MM.1S (cell line): ENCODE results near the gene LIPG.

Experiments
- DNase-seq: peaks from one replicate; pipeline ENCODE4 v3.0.0-alpha.2; 2015
- H2AFZ ChIP-seq: fragments of 300-600 bp; sonication (generic); 2 replicates; pipeline ENCODE4 v1.6.0; 2016; ENCODE audit warnings: antibody characterized with exemption, low read length
- H3F3A ChIP-seq: fragments of 300-600 bp; sonication (generic); 2 replicates; pipeline ENCODE4 v1.6.1; 2016; ENCODE audit warnings: mild to moderate bottlenecking, antibody characterized with exemption, low read length, moderate library complexity, mixed read lengths; ENCODE audit not compliant: insufficient read depth
- H3K27ac ChIP-seq: fragments of 300-600 bp; sonication (generic); 2 replicates; pipeline ENCODE4 v1.5.1; 2016; ENCODE audit warnings: mild to moderate bottlenecking, low read length
- H3K27me3 ChIP-seq: fragments of 300-600 bp; sonication (generic); replicated peaks from 2 replicates; pipeline ENCODE4 v1.6.0; 2016; ENCODE audit warnings: low read length; ENCODE audit not compliant: insufficient read depth
- H3K36me3 ChIP-seq: fragments of 300-600 bp; sonication (generic); replicated peaks from 2 replicates; pipeline ENCODE4 v1.6.1; 2016; ENCODE audit warnings: mild to moderate bottlenecking, low read length, mixed read lengths; ENCODE audit not compliant: insufficient read depth
- H3K4me1 ChIP-seq: fragments of 300-600 bp; sonication (generic); 2 replicates; pipeline ENCODE4 v1.6.1; 2016; ENCODE audit warnings: low read length, mixed read lengths
- H3K4me2 ChIP-seq: fragments of 300-600 bp; sonication (generic); 2 replicates; pipeline ENCODE4 v1.6.0; 2016; ENCODE audit warnings: low read depth, low read length
- H3K4me3 ChIP-seq: fragments of 300-600 bp; sonication (generic); 2 replicates; pipeline ENCODE4 v1.5.1; 2016; ENCODE audit warnings: low read length, mixed read lengths
- H3K79me2 ChIP-seq: fragments of 300-600 bp; sonication (generic); 2 replicates; pipeline ENCODE4 v1.6.1; 2016; ENCODE audit warnings: mixed run types, low read length, mixed read lengths
- H3K9ac ChIP-seq: fragments of 300-600 bp; sonication (generic); 2 replicates; pipeline ENCODE4 v1.6.1; 2016; ENCODE audit warnings: low read length, mixed read lengths
- H3K9me2 ChIP-seq: fragments of 300-600 bp; sonication (generic); replicated peaks from 2 replicates; pipeline ENCODE4 v1.6.1; 2016; ENCODE audit warnings: mild to moderate bottlenecking, low read length, mixed read lengths; ENCODE audit not compliant: insufficient read depth
- H3K9me3 ChIP-seq: fragments of 300-600 bp; sonication (generic); replicated peaks from 2 replicates; pipeline ENCODE4 v1.6.1; 2016; ENCODE audit warnings: mild to moderate bottlenecking, low read length, mixed read lengths; ENCODE audit not compliant: insufficient read depth
- H4K20me1 ChIP-seq: fragments of 300-600 bp; sonication (generic); 2 replicates; pipeline ENCODE4 v1.6.1; 2016; ENCODE audit warnings: mild to moderate bottlenecking, low read length, moderate library complexity, mixed read lengths; ENCODE audit not compliant: insufficient read depth
- EZH2 ChIP-seq: fragments of 300-600 bp; sonication (generic); optimal IDR thresholded peaks from 2 replicates; pipeline ENCODE3; 2017; ENCODE audit warnings: low read depth, mild to moderate bottlenecking, antibody characterized with exemption, low read length, mixed read lengths
- EZH2phosphoT487 ChIP-seq: fragments of 300-600 bp; sonication (generic); IDR thresholded peaks from 2 replicates; pipeline ENCODE4 v1.6.1; 2018; ENCODE audit warnings: antibody characterized with exemption, low read length
- TF ChIP-seq, protein P1 (sequence below): fragments of 300-600 bp; sonication (generic); IDR thresholded peaks from 2 replicates; pipeline ENCODE4 v1.5.1; 2016; ENCODE audit warnings: antibody characterized with exemption, low read length, mixed read lengths

Gene LIPG

DNA sequence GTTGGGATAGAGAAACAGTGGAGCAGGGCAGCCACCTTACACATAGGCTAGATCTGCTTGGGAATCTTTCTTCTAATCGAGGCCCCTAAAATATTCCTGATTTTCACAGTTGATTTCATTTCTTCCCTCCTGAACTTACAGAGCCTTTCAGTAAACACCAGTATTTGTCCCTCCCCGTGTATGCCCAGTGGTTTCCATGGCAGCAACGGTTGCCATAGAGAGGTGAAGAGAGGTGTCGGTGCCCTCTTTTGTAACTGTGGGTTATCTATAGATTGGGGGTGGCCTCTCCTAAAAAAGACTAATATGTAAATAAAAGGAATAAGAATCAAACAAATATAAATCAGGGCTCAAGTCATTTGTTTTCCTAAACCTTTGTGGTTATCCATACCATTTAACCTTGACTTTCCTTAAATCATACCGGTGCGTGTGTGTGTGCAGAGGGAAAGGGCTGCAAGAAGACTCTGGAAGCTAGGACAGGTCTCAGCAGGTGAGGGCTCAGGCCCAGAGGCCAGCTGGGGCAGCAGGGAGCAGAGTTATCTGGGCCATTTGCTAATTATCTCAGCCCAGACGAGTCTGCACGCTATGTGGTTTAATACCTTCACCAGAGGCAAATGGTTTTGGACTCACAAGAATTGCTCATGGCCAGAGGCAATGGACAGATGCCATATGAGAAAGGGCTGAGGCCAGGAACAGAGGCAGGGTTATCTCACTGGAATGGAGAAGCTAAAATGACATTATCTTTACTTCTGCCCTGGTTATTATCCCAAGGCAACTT lies 35.5 kb downstream of the LIPG start:
- H4K20me1 ChIP-seq: no peaks in the 10 kb centered on the region
- H3K4me1 ChIP-seq: 0 out of 2 replicates have a peak, but pooled peaks cover 6% of the 10 kb centered on the region
- no peaks in the 10 kb centered on the region for H3K9me2 ChIP-seq
- H3K9ac ChIP-seq: no peak overlapping the region
- H3K27ac ChIP-seq: no peak overlapping the region
- no peaks in the 10 kb centered on the region for H3F3A ChIP-seq
- no peak for DNase-seq
- no peaks in the 10 kb centered on the region for H3K9me3 ChIP-seq
- H3K4me3 ChIP-seq: no peak overlapping the region
- no peaks in the 10 kb centered on the region for H3K27me3 ChIP-seq
- H3K36me3 ChIP-seq: no peaks in the 10 kb centered on the region
- H2AFZ ChIP-seq: no peak overlapping the region
- TF ChIP-seq EZH2 (no peak), EZH2phosphoT487 (no peak)
- TF ChIP-seq, protein P1, sequence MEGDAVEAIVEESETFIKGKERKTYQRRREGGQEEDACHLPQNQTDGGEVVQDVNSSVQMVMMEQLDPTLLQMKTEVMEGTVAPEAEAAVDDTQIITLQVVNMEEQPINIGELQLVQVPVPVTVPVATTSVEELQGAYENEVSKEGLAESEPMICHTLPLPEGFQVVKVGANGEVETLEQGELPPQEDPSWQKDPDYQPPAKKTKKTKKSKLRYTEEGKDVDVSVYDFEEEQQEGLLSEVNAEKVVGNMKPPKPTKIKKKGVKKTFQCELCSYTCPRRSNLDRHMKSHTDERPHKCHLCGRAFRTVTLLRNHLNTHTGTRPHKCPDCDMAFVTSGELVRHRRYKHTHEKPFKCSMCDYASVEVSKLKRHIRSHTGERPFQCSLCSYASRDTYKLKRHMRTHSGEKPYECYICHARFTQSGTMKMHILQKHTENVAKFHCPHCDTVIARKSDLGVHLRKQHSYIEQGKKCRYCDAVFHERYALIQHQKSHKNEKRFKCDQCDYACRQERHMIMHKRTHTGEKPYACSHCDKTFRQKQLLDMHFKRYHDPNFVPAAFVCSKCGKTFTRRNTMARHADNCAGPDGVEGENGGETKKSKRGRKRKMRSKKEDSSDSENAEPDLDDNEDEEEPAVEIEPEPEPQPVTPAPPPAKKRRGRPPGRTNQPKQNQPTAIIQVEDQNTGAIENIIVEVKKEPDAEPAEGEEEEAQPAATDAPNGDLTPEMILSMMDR: no peak
- no peaks in the 10 kb centered on the region for H3K79me2 ChIP-seq
- H3K4me2 ChIP-seq: no peak overlapping the region

DNA sequence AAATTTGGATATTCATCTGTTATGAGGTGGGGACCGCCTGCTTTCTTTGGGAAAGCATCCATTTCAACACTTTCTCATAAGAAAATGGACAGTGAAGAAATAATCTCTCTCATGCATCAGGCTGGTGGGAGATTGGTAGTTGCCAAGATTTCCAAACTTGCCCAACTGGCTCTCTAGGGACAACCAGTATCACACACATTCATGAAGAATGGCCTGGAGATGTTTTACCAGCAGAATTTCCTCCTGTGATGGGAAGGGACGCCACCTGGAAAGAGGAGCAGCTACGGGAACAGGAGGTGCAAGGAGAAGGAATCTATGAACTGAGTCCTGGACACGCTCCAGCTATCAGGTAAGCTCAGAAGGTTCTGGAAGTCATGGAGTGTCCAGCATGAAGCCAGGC lies 39.4 kb downstream of the LIPG start:
- H3K27ac ChIP-seq: no peak overlapping the region
- H2AFZ ChIP-seq: no peak overlapping the region
- no peaks in the 10 kb centered on the region for H3K9me3 ChIP-seq
- no peaks in the 10 kb centered on the region for H3K36me3 ChIP-seq
- no peaks in the 10 kb centered on the region for H3K9me2 ChIP-seq
- no peaks in the 10 kb centered on the region for H3F3A ChIP-seq
- H3K4me1 ChIP-seq: 0 out of 2 replicates have a peak, but pooled peaks cover 6% of the 10 kb centered on the region
- no peaks in the 10 kb centered on the region for H3K79me2 ChIP-seq
- no peaks in the 10 kb centered on the region for H3K27me3 ChIP-seq
- H3K9ac ChIP-seq: no peak overlapping the region
- no peaks in the 10 kb centered on the region for H4K20me1 ChIP-seq
- no peak overlapping the region for H3K4me3 ChIP-seq
- no peak overlapping the region for H3K4me2 ChIP-seq
- TF ChIP-seq EZH2: no peak
- no peak for TF ChIP-seq EZH2phosphoT487
- TF ChIP-seq, protein P1: no peak
- DNase-seq: no peak

DNA sequence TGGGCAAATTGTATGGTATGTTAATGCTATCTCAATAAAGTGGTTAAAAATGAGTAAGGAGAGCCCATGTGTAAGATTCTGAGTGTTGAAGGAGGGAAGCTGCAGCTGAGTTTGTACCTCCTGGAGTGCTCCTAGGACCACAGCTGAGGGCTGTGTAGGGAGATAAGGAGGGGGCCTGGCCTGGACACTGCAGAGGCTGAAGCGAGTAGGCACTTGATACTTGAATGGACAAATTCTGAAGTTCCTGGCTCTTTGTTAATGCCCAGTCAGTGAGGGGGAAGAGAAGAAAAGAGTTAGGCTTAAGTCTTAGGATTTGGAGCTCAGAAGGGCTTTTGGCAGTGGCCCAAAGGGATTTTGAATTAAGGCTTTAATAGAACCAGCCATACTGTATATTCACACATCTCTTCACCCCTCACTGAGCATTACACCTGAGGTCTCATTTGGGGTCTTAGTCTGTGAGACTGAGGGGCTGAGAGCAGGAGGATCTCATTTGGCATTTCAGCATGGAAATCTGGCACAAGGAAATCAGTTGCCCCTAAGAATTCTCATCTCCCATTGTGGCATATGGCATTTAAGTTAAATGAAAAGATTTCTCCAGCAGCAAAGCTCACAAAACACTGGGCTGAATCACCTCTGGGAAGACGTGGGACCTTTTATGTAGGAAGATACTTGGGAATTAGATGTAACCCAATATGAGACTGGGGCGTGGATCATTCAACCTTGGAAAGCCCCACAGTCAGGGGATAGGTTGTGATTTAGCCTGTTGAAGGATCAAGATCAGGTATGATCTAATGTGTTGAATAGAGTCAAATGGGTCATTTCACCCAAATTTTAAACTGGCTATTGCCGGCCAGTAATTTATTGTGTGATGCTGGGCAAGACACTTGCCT lies 46.8 kb downstream of the LIPG start:
- no peak overlapping the region for H3K4me2 ChIP-seq
- DNase-seq: no peak
- H4K20me1 ChIP-seq: no peaks in the 10 kb centered on the region
- H2AFZ ChIP-seq: no peak overlapping the region
- H3F3A ChIP-seq: no peaks in the 10 kb centered on the region
- H3K4me3 ChIP-seq: no peak overlapping the region
- H3K79me2 ChIP-seq: no peaks in the 10 kb centered on the region
- H3K27ac ChIP-seq: no peak overlapping the region
- no peak overlapping the region for H3K9ac ChIP-seq
- H3K9me2 ChIP-seq: no peaks in the 10 kb centered on the region
- H3K9me3 ChIP-seq: no peaks in the 10 kb centered on the region
- H3K4me1 ChIP-seq: no peaks in the 10 kb centered on the region
- no peaks in the 10 kb centered on the region for H3K36me3 ChIP-seq
- no peaks in the 10 kb centered on the region for H3K27me3 ChIP-seq
- TF ChIP-seq EZH2phosphoT487 (no peak), EZH2 (no peak)
- TF ChIP-seq, protein P1: no peak
